Activated T-cell treated with anti-CD3 and anti-CD28 coated beads for 4 hours (primary cell): ENCODE data around the gene CTSZ.

Source experiments
- DNase-seq: peaks from one replicate; pipeline ENCODE4 v3.0.0-alpha.2; 2020

Gene CTSZ

GRCh38 chr20:59031564-59032022 lies 24.5 kb upstream of the CTSZ start:
- no peak for DNase-seq

- no peak for DNase-seq
Measured at GRCh38 chr20:59030911-59031563, 24.0 kb upstream of the CTSZ start.

- no peak for DNase-seq
Measured at GRCh38 chr20:59028812-59029211, 21.8 kb upstream of the CTSZ start.

GRCh38 chr20:59027741-59028320 lies 20.8 kb upstream of the CTSZ start:
- no peak for DNase-seq

- no peak for DNase-seq
Measured at GRCh38 chr20:59026904-59027740, 20.1 kb upstream of the CTSZ start.

GRCh38 chr20:59025511-59025910 lies 18.5 kb upstream of the CTSZ start:
- no peak for DNase-seq

- DNase-seq = no peak
Measured at GRCh38 chr20:59025086-59025485, 18.0 kb upstream of the CTSZ start.

- no peak for DNase-seq
Measured at GRCh38 chr20:59024111-59024530, 17.1 kb upstream of the CTSZ start.

GRCh38 chr20:59023616-59024015 lies 16.6 kb upstream of the CTSZ start:
- no peak for DNase-seq

GRCh38 chr20:59022754-59023153 lies 15.7 kb upstream of the CTSZ start:
- no peak for DNase-seq

- DNase-seq = no peak
Measured at GRCh38 chr20:59020938-59021551, 14.0 kb upstream of the CTSZ start.

- no peak for DNase-seq
Measured at GRCh38 chr20:59019217-59019616, 12.2 kb upstream of the CTSZ start, which contains the start of gene TUBB1. Gene TUBB1, plus strand, starts transcription at chr20:59019429. Its CDS starts 94 bp downstream, at chr20:59019523.

GRCh38 chr20:59018817-59019216 lies 11.8 kb upstream of the CTSZ start:
- no peak for DNase-seq

GRCh38 chr20:59017493-59018231 lies 10.6 kb upstream of the CTSZ start:
- DNase-seq = no peak

- DNase-seq = peak; percentile 21
Measured at GRCh38 chr20:59016795-59017492, 9.9 kb upstream of the CTSZ start.

GRCh38 chr20:59015812-59016711 lies 9.0 kb upstream of the CTSZ start:
- no peak for DNase-seq

GRCh38 chr20:59015411-59015810 lies 8.4 kb upstream of the CTSZ start:
- DNase-seq = no peak

- DNase-seq = no peak
Measured at GRCh38 chr20:59014680-59015389, 7.8 kb upstream of the CTSZ start.

GRCh38 chr20:59013959-59014608 lies 7.0 kb upstream of the CTSZ start:
- DNase-seq = no peak
